ENCODE data around the gene CNOT1. TPM values are rescaled to one million over a fixed set of nuclear protein-coding genes. Genes with fewer than 3 reads are reported as not detected.

The CNOT1 gene
- polyA plus RNA-seq, 1 donor from 2014 or later, result 66.2 TPM

DNA sequence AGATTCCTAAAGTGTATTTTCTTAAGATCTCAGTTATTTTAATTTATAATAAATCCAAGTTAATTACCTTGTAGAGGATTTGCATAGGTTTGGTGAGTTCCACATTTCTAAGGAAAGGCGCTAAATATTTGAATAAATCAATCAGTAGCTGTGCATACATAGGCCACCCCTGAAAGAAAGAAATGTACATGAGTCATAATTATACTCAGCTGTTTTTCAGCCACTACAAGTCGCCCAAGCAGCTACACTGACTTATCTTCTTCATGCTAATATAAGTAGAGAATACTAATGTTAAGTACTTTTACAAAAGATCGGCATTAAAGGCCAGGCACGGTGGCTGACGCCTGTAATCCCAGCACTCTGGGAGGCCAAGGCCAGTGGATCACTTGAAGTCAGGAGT lies 99.4 kb downstream of the CNOT1 start:
- no peak overlapping the region for H3K27ac ChIP-seq (ENCODE audit: low read length)
- no peaks in the 10 kb centered on the region for H3F3A ChIP-seq (ENCODE audit: insufficient read depth, low read length, poor library complexity, severe bottlenecking)
- no peaks in the 10 kb centered on the region for H3K9me2 ChIP-seq (ENCODE audit: insufficient read depth, low read length)
- H3K4me2 ChIP-seq (ENCODE audit: low read length), result no peak overlapping the region
- no peak overlapping the region for H2AFZ ChIP-seq (ENCODE audit: low read depth, low read length)
- TF ChIP-seq POLR2AphosphoS5 (IDR thresholded peaks at IDR 0.05) (no peak), SMC3 (conservative IDR thresholded peaks at IDR 0.05; ENCODE audit: poor library complexity) (no peak)
- no peaks in the 10 kb centered on the region for H3K27me3 ChIP-seq (ENCODE audit: insufficient read depth, low read depth, low read length)
- no peak overlapping the region for H3K9ac ChIP-seq (ENCODE audit: low read length)
- H3K36me3 ChIP-seq (ENCODE audit: insufficient read depth, low read length), result peaks cover 13% of the 10 kb centered on the region
- H3K9me3 ChIP-seq (ENCODE audit: low read length), result no peaks in the 10 kb centered on the region
- no peak overlapping the region for H3K4me3 ChIP-seq (ENCODE audit: low read length)
- H4K20me1 ChIP-seq (ENCODE audit: insufficient read depth), result no peaks in the 10 kb centered on the region
- H3K79me2 ChIP-seq (replicated peaks; ENCODE audit: insufficient read depth, low read length), result no peaks in the 10 kb centered on the region

DNA sequence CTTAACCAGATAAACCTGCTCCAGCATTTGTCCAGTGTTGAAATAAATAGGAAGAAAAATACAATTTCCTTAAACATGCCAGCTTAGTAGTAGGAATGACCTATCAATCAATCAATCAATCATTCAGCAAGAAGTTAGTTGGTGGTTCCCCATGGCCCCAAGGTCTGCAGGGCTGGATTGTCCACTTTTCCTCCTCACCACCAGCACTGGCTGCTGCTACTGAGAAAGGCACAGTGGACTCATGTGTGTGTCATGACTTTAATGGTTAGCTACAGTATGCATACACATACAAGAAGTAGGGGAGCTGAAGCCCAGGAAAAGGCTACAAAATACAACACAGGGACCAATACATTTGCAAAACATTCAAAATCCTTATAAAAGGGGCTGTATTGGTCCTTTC lies 109.9 kb downstream of the CNOT1 start:
- Histone ChIP-seq H4K20me1 (ENCODE audit: insufficient read depth) (no peaks in the 10 kb centered on the region), H3K4me3 (ENCODE audit: low read length) (no peak overlapping the region), H3K27me3 (ENCODE audit: insufficient read depth, low read depth, low read length) (no peaks in the 10 kb centered on the region), H2AFZ (ENCODE audit: low read depth, low read length) (no peak overlapping the region), H3K9me2 (ENCODE audit: insufficient read depth, low read length) (no peaks in the 10 kb centered on the region), H3K9me3 (ENCODE audit: low read length) (no peaks in the 10 kb centered on the region), H3F3A (ENCODE audit: insufficient read depth, low read length, poor library complexity, severe bottlenecking) (no peaks in the 10 kb centered on the region), H3K79me2 (replicated peaks; ENCODE audit: insufficient read depth, low read length) (peaks cover 6% of the 10 kb centered on the region), H3K4me2 (ENCODE audit: low read length) (no peak overlapping the region), H3K27ac (ENCODE audit: low read length) (no peak overlapping the region), H3K9ac (ENCODE audit: low read length) (no peak overlapping the region), H3K36me3 (ENCODE audit: insufficient read depth, low read length) (peaks cover 25% of the 10 kb centered on the region)
- TF ChIP-seq EZH2 (IDR thresholded peaks at IDR 0.05; ENCODE audit: borderline replicate concordance, insufficient read depth, low read length, poor library complexity, severe bottlenecking) (no peak), MXI1 (conservative IDR thresholded peaks at IDR 0.05; ENCODE audit: poor library complexity, severe bottlenecking) (no peak), EP300 (conservative IDR thresholded peaks at IDR 0.05; ENCODE audit: poor library complexity, severe bottlenecking) (no peak), RAD21 (conservative IDR thresholded peaks at IDR 0.05) (no peak), SMC3 (conservative IDR thresholded peaks at IDR 0.05; ENCODE audit: poor library complexity) (no peak)

DNA sequence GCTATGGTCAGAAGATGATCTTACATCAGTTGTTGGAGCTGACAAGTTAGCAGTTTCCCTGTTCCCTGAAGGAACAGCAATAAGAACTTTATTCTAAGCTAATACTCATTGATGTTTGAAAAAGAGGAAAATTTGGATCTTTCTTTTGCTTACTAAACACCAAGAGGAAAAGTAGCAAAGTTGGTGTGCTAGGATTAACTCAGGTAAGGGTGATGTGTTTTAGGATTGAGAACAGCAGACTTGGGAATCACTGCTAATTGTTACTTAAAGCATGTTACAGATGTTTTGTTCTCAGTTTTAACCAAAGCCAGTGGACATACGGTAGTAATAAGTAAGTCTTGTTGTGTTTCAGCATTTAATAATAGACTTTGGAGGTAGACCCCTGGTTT lies 110.7 kb downstream of the CNOT1 start:
- no peaks in the 10 kb centered on the region for H3K9me2 ChIP-seq (ENCODE audit: insufficient read depth, low read length)
- H3K27ac ChIP-seq (ENCODE audit: low read length), result no peak overlapping the region
- no peaks in the 10 kb centered on the region for H3K9me3 ChIP-seq (ENCODE audit: low read length)
- no peaks in the 10 kb centered on the region for H4K20me1 ChIP-seq (ENCODE audit: insufficient read depth)
- TF ChIP-seq SMC3 (conservative IDR thresholded peaks at IDR 0.05; ENCODE audit: poor library complexity), result no peak
- no peak for TF ChIP-seq RAD21 (conservative IDR thresholded peaks at IDR 0.05)
- no peak for TF ChIP-seq POLR2AphosphoS5 (IDR thresholded peaks at IDR 0.05)
- TF ChIP-seq TAF1 (IDR thresholded peaks at IDR 0.05; ENCODE audit: low read depth), result no peak
- no peak for TF ChIP-seq REST (IDR thresholded peaks at IDR 0.05; ENCODE audit: borderline replicate concordance)
- no peak for TF ChIP-seq EZH2 (IDR thresholded peaks at IDR 0.05; ENCODE audit: borderline replicate concordance, insufficient read depth, low read length, poor library complexity, severe bottlenecking)
- no peak for TF ChIP-seq CTCF (IDR thresholded peaks at IDR 0.05; ENCODE audit: poor library complexity, severe bottlenecking)
- TF ChIP-seq MXI1 (conservative IDR thresholded peaks at IDR 0.05; ENCODE audit: poor library complexity, severe bottlenecking), result no peak
- TF ChIP-seq EP300 (conservative IDR thresholded peaks at IDR 0.05; ENCODE audit: poor library complexity, severe bottlenecking), result no peak
- no peak overlapping the region for H3K9ac ChIP-seq (ENCODE audit: low read length)
- H3K4me2 ChIP-seq (ENCODE audit: low read length), result no peak overlapping the region
- no peak overlapping the region for H2AFZ ChIP-seq (ENCODE audit: low read depth, low read length)
- no peaks in the 10 kb centered on the region for H3K27me3 ChIP-seq (ENCODE audit: insufficient read depth, low read depth, low read length)
- H3K36me3 ChIP-seq (ENCODE audit: insufficient read depth, low read length), result peaks cover 21% of the 10 kb centered on the region
- peaks cover 6% of the 10 kb centered on the region for H3K79me2 ChIP-seq (replicated peaks; ENCODE audit: insufficient read depth, low read length)
- no peak overlapping the region for H3K4me3 ChIP-seq (ENCODE audit: low read length)
- no peaks in the 10 kb centered on the region for H3F3A ChIP-seq (ENCODE audit: insufficient read depth, low read length, poor library complexity, severe bottlenecking)
